Activated naive CD4-positive, alpha-beta T cell treated with anti-CD3 and anti-CD28 coated beads, Interleukin-2, amount 10 ng/mL, durations not matched to agents 7 days and 5 days (primary cell): ENCODE data around the gene CTXND1.

Experiments
- CTCF ChIA-PET: fragments of 350-600 bp; sonication (Branson Sonifier 250); formaldehyde crosslinking; loops from one replicate; lab custom pipeline; 2021; ENCODE audit warnings: antibody characterized with exemption; lab: Charles Lee
- DNase-seq: peaks from one replicate; pipeline ENCODE4 v3.0.0-alpha.2; 2020
- H3K27ac Mint-ChIP-seq: one replicate; pipeline ENCODE4 v1.8.0; 2021; ENCODE audit warnings: mild to moderate bottlenecking, moderate library complexity, mixed read lengths
- H3K27me3 Mint-ChIP-seq: one replicate; pipeline ENCODE4 v1.8.0; 2021; ENCODE audit warnings: mild to moderate bottlenecking, mixed read lengths
- H3K36me3 Mint-ChIP-seq: one replicate; pipeline ENCODE4 v1.8.0; 2021; ENCODE audit warnings: mixed read lengths
- H3K4me1 Mint-ChIP-seq: one replicate; pipeline ENCODE4 v1.8.0; 2021; ENCODE audit warnings: mixed read lengths
- H3K4me3 Mint-ChIP-seq: one replicate; pipeline ENCODE4 v1.8.0; 2021; ENCODE audit warnings: mild to moderate bottlenecking, moderate library complexity, mixed read lengths
- H3K9me3 Mint-ChIP-seq: one replicate; pipeline ENCODE4 v1.8.0; 2021; ENCODE audit warnings: mixed read lengths

CTXND1 gene

DNA sequence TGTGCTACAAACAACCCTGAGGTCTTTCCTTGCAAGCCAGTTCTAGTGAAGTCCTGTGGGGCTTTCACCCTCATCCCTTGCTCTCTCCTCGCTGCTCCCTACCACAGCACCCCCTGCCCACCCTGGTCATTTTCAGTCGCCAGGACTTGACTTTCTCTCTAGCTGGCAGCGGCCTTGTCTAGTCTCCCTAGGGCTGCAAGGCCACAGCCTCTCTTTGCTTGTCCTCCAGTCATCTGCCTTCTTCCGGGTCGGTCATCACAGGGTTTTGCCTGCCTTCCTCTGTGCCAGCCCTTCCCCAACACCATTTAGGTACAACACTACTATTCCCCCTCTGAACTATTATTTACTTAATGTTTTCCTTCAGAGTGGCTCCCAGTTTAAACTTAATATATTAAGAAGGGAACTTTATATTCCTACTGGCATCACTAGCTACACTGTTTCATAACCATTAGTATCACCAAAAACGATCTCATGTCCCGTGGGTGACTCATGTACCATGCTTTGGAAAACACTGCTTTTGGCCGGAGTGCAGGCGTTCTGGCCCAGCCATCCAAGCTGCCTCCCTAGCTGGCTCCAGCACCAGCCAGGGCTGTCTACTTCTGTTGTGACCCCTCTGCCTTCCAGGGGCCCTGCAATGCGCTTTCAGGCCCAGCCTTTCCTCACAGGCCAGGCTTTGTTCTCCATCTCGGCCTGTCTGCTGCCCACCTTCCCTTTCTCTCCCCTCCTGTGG lies 77.8 kb downstream of the CTXND1 start:
- Mint-ChIP-seq H3K4me3 (no peak overlapping the region), H3K4me1 (no peaks in the 10 kb centered on the region), H3K9me3 (no peaks in the 10 kb centered on the region), H3K36me3 (peaks cover 8% of the 10 kb centered on the region), H3K27me3 (no peaks in the 10 kb centered on the region), H3K27ac (no peak overlapping the region)
- DNase-seq = no peak
- CTCF ChIA-PET = interaction anchor here (0.6 to 3.6 kb wide), 9 partner anchors 13 to 834 kb away, joined by 3 to 22 read pairs (median 3); partner anchors contain the start of gene ZFAND6

DNA sequence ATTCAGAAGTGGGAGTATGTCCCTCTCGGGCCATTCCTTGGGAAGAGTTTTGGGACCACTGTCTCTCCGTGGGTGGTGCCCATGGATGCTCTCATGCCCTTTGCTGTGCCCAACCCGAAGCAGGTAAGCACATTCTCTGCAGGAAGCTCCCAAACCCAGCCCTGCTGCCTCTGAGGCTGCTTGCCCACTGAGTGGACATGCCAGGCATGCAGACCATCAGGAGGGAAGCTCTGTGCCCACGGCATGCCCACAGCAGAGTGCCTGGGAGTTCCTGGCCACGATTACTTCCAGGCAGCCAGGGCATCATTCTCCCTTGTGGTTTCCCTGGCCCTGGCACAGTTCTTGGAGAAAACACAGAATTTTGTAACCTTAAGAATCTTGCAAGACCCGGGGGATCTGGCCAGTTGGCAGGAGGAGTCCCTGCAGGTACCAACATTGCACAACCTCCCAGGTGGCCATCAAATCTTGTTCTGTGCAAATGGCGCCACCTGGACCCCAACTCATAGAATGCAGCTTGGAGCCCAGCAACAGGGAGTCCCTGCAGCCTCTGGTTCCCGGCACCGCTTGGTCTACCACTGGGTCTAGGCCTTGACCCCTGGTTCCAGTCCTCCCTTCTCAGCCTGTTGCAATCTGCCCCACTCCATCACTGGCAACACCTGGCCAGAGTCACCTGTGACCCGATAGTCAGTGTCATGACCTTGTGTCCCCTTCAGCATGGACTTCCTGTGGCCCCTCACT lies 78.8 kb downstream of the CTXND1 start:
- Mint-ChIP-seq H3K4me1 (no peaks in the 10 kb centered on the region), H3K27ac (no peak overlapping the region), H3K36me3 (peaks cover 8% of the 10 kb centered on the region), H3K27me3 (no peaks in the 10 kb centered on the region), H3K9me3 (no peaks in the 10 kb centered on the region), H3K4me3 (no peak overlapping the region)
- DNase-seq = peak; percentile 84
- CTCF ChIA-PET = interaction anchor here (0.6 to 3.6 kb wide), 12 partner anchors 9 to 322 kb away, joined by 3 to 22 read pairs (median 3); partner anchors contain the start of gene ZFAND6

DNA sequence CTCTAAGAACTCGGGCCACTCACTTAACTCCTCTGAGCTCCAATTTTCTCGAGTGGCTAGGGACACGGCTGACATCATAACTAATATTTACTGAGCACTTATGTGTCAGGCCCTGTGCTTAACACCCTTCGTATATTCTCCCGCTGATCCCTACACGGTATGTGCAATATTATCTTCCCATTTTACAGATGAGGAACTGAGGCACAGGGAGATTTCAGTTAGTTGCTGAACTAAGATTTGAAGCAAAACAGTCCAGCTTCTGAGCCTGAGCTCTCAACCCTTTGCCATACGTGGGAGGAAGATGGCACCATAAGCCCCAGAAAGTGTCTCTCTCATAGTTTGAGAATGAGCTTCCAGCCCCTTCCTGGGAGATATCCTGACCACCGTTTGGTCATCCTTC lies 79.6 kb downstream of the CTXND1 start:
- Mint-ChIP-seq H3K27ac (no peak overlapping the region), H3K4me3 (no peak overlapping the region), H3K9me3 (no peaks in the 10 kb centered on the region), H3K27me3 (no peaks in the 10 kb centered on the region), H3K36me3 (peaks cover 6% of the 10 kb centered on the region), H3K4me1 (no peaks in the 10 kb centered on the region)
- CTCF ChIA-PET = interaction anchor here (0.7 to 3.6 kb wide), 11 partner anchors 8 to 319 kb away, joined by 3 to 22 read pairs (median 3); partner anchors contain the start of gene ZFAND6
- no peak for DNase-seq

DNA sequence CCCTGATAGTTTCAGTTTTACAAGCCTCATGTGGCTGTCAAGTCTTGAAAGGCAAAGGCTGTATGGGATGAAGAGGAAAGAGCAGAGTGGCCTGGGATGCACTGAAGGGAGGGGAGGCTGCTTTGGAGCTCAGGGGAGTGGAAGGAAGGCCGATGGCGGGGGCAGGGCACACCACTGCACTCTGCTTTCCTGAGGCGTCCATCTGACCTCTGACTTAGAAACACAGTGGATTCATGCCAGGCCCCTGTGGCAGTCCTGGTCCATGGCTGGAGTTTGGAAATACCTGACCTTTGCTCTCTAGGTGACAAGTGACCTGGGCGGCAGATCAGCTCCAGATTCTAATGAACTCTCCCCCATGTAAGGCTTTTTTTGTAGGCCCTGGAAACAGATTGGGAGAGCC lies 80.2 kb downstream of the CTXND1 start:
- Mint-ChIP-seq H3K4me1 (no peaks in the 10 kb centered on the region), H3K27me3 (no peaks in the 10 kb centered on the region), H3K36me3 (peaks cover 5% of the 10 kb centered on the region), H3K9me3 (no peaks in the 10 kb centered on the region), H3K4me3 (no peak overlapping the region), H3K27ac (no peak overlapping the region)
- CTCF ChIA-PET = interaction anchor here (1.0 to 3.6 kb wide), 6 partner anchors 10 to 318 kb away, joined by 3 to 22 read pairs (median 6); partner anchors contain the start of gene ZFAND6
- DNase-seq = no peak

DNA sequence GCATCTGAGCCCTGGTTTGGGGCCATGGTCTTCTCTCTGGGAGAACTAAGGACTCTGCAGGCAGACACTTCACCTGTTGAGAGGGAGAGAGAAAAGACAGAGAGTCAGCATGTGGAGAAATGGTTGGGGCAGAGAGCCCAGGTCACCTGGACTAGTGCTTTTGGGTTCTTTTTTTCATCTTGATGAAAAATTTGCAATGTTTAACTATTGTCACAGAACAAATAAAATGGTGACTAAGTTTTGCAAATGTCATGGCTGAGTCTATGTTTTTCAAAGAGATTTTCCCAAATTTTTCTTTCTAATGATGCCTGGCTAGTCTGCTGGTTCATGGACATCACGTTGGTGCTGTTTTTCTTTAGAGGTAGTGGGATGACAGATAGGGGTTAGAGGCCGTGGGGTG lies 81.4 kb downstream of the CTXND1 start:
- no peak for DNase-seq
- CTCF ChIA-PET = no interaction called here
- Mint-ChIP-seq H3K4me1 (no peaks in the 10 kb centered on the region), H3K27ac (no peak overlapping the region), H3K27me3 (no peaks in the 10 kb centered on the region), H3K4me3 (no peak overlapping the region), H3K36me3 (peaks cover 5% of the 10 kb centered on the region), H3K9me3 (no peaks in the 10 kb centered on the region)

DNA sequence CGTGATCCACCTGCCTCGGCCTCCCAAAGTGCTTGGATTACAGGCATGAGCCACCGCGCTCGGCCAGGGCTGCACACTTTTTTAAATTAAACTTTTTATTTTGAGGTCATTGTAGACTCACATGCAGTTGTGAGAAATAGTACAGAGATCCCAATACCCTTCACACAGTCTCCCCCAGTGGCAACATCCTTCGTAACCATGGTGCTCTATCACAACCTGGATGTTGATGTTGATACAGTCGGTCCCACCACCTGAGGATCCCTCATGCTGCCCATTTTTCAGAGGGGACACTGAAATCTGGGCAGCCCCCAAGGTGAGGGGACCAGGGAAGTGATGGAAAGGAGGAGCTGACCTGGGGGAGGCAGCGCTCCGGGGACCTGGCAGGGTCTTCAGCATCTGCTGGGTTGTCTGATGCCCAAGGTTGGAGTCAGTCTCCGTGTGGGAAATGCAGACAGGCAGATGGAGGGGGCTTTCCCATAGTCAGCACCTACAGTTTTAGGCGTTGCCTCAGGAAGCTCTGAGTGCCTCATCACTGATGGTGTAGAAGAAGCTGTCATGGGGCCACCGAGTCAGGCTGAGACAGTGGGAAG lies 82.2 kb downstream of the CTXND1 start:
- no peak for DNase-seq
- Mint-ChIP-seq H3K27ac (no peak overlapping the region), H3K36me3 (peaks cover 5% of the 10 kb centered on the region), H3K27me3 (no peaks in the 10 kb centered on the region), H3K4me1 (no peaks in the 10 kb centered on the region), H3K9me3 (no peaks in the 10 kb centered on the region), H3K4me3 (no peak overlapping the region)
- CTCF ChIA-PET = no interaction called here

DNA sequence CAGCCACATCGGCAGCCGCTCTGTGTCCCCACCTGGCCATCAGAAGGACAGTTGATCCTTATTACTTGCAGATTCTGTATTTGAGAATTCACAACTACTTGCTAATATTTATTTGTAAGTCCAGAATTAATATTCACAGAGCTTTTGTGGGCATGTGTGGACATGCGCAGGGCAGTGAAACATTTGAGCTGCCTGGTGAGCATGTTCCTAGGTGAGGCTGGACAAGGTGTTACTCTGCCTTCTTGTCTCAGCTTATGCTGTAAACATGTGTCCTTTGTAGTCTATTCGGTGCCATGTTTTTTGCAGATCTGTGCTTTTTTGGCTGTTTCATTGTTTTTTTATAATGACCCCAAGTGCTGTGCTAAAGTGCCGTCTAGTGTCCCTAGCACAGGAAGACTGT lies 83.6 kb downstream of the CTXND1 start:
- Mint-ChIP-seq H3K4me1 (no peaks in the 10 kb centered on the region), H3K27ac (no peak overlapping the region), H3K9me3 (no peaks in the 10 kb centered on the region), H3K27me3 (no peaks in the 10 kb centered on the region), H3K36me3 (peaks cover 14% of the 10 kb centered on the region), H3K4me3 (no peak overlapping the region)
- CTCF ChIA-PET = no interaction called here
- no peak for DNase-seq

DNA sequence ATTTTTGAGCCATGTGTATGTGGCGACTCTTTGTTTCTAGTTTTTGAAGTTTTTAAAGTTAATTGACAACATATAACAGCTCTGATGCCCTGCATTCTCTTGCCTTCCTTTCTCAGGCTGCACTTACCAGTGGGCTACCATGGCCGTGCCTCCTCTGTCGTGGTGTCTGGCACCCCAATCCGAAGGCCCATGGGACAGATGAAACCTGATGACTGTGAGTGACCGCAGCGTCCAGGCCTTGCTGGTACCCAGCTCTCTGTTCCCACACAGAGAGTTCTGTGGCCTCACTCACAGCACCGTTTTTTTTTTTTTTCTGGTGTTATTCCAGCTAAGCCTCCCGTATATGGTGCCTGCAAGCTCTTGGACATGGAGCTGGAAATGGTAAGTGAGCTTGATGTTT lies 84.1 kb downstream of the CTXND1 start:
- peaks cover 14% of the 10 kb centered on the region for H3K36me3 Mint-ChIP-seq
- no peak for DNase-seq
- no peak overlapping the region for H3K4me3 Mint-ChIP-seq
- CTCF ChIA-PET = no interaction called here
- H3K27ac Mint-ChIP-seq = no peak overlapping the region
- H3K27me3 Mint-ChIP-seq = no peaks in the 10 kb centered on the region
- H3K9me3 Mint-ChIP-seq = no peaks in the 10 kb centered on the region
- H3K4me1 Mint-ChIP-seq = no peaks in the 10 kb centered on the region

DNA sequence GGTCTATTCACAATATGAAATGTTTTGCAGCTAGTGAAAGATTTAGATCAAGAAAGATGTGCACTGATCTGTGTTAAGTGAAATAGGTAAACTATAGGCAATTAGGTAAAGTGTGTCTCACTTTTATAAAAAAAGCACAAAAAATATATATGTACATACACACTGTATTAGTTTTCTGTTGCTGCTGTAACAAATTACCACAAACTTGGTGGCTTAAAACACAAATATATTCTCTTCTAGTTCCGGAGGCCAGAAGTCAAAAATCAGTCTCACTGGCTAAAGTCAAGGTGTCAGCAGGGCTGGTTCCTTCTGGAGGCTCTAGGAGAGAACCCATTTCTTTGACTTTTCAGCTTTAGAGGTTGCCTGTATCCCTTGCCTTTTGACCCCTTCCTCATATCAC lies 88.1 kb downstream of the CTXND1 start:
- Mint-ChIP-seq H3K27ac (no peak overlapping the region), H3K27me3 (no peaks in the 10 kb centered on the region), H3K4me3 (no peak overlapping the region), H3K9me3 (no peaks in the 10 kb centered on the region), H3K36me3 (peaks cover 36% of the 10 kb centered on the region), H3K4me1 (peaks cover 26% of the 10 kb centered on the region)
- no peak for DNase-seq
- CTCF ChIA-PET = interaction anchor here (0.7 kb wide), 1 partner anchor 9 kb away, joined by 3 read pairs; no protein-coding TSS in a partner anchor

DNA sequence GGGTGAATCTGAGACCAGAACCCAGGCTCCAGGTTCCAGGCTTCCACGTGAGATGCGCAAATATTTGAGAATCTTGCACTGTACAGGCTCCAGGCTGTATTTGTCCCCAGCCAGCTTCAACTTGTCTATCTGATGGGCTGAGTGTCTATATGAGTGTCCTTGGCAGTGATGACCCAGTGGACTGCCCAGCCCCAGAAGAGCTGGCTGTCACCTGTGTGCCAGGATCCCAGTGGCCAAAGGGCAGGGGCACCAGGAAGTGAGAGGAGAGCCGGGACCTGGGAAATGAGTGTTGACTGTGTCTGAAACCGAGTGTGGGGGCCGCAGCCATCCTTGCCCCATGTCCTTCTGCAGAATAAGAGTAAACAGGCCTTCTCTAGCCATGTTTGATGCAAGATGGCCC lies 88.8 kb downstream of the CTXND1 start:
- Mint-ChIP-seq H3K36me3 (peaks cover 40% of the 10 kb centered on the region), H3K27ac (no peak overlapping the region), H3K27me3 (no peaks in the 10 kb centered on the region), H3K9me3 (no peaks in the 10 kb centered on the region), H3K4me1 (peaks cover 26% of the 10 kb centered on the region), H3K4me3 (no peak overlapping the region)
- CTCF ChIA-PET = no interaction called here
- DNase-seq = no peak

DNA sequence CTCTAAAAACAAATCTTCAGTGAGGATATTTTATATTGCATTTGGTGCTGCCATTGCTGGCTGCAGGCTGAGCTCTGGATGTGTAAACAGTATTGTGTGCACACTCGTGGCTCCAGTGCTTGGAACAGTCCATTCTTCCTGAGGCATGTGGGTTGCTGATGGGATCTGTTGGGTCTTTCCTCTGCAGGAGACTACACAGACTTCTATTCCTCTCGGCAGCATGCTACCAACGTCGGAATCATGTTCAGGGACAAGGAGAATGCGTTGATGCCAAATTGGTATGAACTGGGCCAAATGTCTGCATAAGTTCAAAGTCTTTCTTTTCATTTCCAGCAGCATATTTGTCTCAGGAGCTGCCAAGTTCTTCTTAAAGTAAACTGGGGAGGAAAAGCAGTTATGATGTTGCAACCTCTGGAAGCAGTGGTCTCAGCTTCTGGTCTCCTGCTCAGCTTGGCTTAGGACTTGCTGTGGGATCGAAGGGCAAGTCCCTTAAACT lies 89.9 kb downstream of the CTXND1 start:
- Mint-ChIP-seq H3K36me3 (peaks cover 40% of the 10 kb centered on the region), H3K9me3 (no peaks in the 10 kb centered on the region)
- CTCF ChIA-PET = interaction anchor here (2.1 kb wide), 1 partner anchor 11 kb away, joined by 10 read pairs; no protein-coding TSS in a partner anchor

DNA sequence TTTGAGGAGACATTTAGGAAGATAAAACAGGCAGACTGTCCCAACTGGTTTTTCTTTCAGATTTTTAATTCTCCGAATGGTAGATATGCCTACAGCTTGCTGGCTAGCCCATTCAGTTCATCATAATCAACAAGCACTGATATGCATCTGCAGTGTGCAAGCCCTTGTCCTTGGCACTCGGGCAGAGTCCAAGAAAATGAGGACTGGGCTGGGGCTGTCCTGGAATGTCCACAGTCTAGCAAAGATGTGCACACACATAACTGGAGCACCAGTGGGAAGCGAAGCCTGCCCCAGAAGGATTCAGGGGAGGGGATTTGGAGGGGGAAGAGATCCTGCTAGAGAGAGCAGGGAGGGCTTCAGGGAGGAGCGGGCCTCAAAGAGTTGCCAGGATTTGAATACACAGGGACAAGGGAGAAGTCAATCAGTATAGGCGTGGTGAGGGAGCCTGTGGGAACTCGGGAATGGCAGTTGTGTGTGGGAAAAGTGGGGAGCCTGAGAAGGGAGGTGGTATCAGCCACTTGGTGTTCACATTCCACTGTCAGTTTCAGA lies 90.5 kb downstream of the CTXND1 start:
- H3K4me3 Mint-ChIP-seq = no peak overlapping the region
- no peak for DNase-seq
- peaks cover 26% of the 10 kb centered on the region for H3K4me1 Mint-ChIP-seq
- peak overlapping the region; percentile 86 for H3K27ac Mint-ChIP-seq
- no peaks in the 10 kb centered on the region for H3K9me3 Mint-ChIP-seq
- CTCF ChIA-PET = interaction anchor here (0.8 to 2.1 kb wide), 2 partner anchors 11 to 26 kb away, joined by 3 to 10 read pairs; no protein-coding TSS in a partner anchor
- no peaks in the 10 kb centered on the region for H3K27me3 Mint-ChIP-seq
- H3K36me3 Mint-ChIP-seq = peaks cover 40% of the 10 kb centered on the region

More for the DNA sequence above, 89.9 kb downstream of the CTXND1 start:
- H3K27me3 Mint-ChIP-seq = no peaks in the 10 kb centered on the region
- H3K27ac Mint-ChIP-seq = no peak overlapping the region
- peaks cover 26% of the 10 kb centered on the region for H3K4me1 Mint-ChIP-seq
- no peak for DNase-seq
- no peak overlapping the region for H3K4me3 Mint-ChIP-seq

DNA sequence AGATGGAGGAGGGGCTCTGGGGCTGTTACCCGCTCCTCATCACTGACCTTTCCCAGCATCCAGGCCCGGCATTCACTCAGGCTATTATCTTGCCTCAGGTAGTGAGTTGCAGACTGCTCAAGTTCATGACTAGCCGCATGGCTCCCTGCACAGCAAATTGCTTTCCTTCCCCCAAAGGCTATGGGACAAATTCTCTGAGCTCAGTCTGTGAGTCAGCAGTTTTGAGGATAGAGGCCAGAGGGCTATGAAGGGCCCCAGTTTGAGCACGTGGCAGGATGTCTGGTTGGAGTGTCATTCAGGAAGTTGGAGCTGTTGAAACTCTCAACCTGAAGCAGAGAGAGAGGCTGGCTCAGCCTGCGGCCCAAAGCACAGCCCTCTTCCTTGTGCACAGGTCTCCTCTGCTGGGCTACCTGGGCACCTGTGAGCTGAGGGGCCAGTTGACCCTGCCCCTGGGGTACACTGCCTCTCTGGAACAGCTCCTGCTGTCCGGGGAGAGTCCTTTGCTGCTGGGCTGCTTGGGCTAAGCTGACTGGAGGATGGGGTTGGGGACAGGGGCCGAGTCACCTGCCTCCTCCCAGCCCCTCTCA lies 91.3 kb downstream of the CTXND1 start:
- no peaks in the 10 kb centered on the region for H3K27me3 Mint-ChIP-seq
- peaks cover 40% of the 10 kb centered on the region for H3K36me3 Mint-ChIP-seq
- peak overlapping the region; percentile 86 for H3K27ac Mint-ChIP-seq
- no peak overlapping the region for H3K4me3 Mint-ChIP-seq
- H3K9me3 Mint-ChIP-seq = no peaks in the 10 kb centered on the region
- peak; percentile 68 for DNase-seq
- peaks cover 26% of the 10 kb centered on the region for H3K4me1 Mint-ChIP-seq
- CTCF ChIA-PET = interaction anchor here (0.6 to 2.1 kb wide), 5 partner anchors 9 to 69 kb away, joined by 3 to 10 read pairs (median 3); no protein-coding TSS in a partner anchor
